Astrocyte (in vitro differentiated cells and primary cell): ENCODE measurements around the gene JMJD4.

ENCODE experiments used
- EZH2 ChIP-seq: IDR thresholded peaks from 2 replicates; pipeline ENCODE4 v1.6.1; 2012; ENCODE audit warnings: mild to moderate bottlenecking, low read length, inconsistent platforms; ENCODE audit not compliant: insufficient read depth
- TF ChIP-seq, protein P1 (sequence below): IDR thresholded peaks from 2 replicates; pipeline ENCODE4 v1.5.1; 2011; ENCODE audit warnings: low read depth, mild to moderate bottlenecking, inconsistent platforms, low read length, moderate library complexity; ENCODE audit not compliant: insufficient read depth

DNA sequence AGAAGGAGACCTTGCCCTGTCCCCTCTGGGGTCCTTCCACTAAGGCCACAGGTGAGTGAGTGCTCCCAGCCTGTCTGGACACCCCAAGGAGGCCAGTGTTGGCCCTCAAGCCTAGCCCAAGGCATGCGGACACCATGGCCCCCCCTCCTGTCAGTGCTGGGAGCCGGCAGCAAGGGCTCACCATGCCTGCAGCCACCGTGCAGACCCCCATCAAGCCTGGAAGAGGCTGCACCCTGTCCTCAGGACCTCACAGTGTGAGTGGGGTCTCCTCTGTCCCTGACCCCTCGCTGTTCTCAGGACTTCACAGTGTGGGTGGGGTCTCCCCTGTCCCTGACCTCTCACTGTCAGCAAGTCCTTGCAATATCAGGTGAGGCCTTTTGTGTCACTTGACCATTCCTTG is 47.1 kb upstream of the JMJD4 start:
- TF ChIP-seq, protein P1, sequence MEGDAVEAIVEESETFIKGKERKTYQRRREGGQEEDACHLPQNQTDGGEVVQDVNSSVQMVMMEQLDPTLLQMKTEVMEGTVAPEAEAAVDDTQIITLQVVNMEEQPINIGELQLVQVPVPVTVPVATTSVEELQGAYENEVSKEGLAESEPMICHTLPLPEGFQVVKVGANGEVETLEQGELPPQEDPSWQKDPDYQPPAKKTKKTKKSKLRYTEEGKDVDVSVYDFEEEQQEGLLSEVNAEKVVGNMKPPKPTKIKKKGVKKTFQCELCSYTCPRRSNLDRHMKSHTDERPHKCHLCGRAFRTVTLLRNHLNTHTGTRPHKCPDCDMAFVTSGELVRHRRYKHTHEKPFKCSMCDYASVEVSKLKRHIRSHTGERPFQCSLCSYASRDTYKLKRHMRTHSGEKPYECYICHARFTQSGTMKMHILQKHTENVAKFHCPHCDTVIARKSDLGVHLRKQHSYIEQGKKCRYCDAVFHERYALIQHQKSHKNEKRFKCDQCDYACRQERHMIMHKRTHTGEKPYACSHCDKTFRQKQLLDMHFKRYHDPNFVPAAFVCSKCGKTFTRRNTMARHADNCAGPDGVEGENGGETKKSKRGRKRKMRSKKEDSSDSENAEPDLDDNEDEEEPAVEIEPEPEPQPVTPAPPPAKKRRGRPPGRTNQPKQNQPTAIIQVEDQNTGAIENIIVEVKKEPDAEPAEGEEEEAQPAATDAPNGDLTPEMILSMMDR: no peak
- TF ChIP-seq EZH2: no peak
